ENCODE measurements around the gene PCP2. TPM values are rescaled to one million over a fixed set of nuclear protein-coding genes. Genes with fewer than 3 reads are reported as not detected.

The PCP2 gene
- total RNA-seq, 1 experiment from 2014 or later: not detected

DNA sequence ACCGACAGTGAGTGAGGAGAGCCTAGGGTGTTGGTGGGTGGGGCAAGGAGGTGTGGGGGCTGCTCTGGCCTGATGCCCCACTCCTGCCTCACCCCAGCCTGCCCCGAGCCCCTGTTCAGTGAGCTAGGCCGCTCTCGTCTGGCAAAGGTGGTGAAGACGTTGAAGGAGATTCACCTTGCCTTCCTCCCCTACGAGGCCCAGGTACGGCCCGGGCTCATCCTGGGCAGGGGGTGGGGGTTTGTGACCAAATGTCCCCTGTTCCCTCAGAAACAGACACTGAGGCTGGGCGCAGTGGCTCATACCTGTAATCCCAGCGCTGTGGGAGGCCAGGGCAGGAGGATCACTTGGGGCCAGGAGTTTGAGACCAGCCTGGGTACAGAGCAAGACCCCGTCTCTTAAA is 7.3 kb upstream of the PCP2 start:
- intact Hi-C loops (cut with micrococcal nuclease; ENCODE audit: unreplicated experiment) (no loop called here), in situ Hi-C loops (cut with HindIII; ENCODE audit: low pct_unique_long_range_greater_than_20kb, low sequenced_read_pairs) (no loop called here)
- Histone ChIP-seq H3K9me3 (ENCODE audit: control insufficient read depth, insufficient read depth, low read depth, low read length) (no peaks in the 10 kb centered on the region), H3K36me3 (ENCODE audit: control insufficient read depth, insufficient read depth, low read length) (no peaks in the 10 kb centered on the region), H3K27me3 (ENCODE audit: control insufficient read depth, insufficient read depth, low read length) (no peaks in the 10 kb centered on the region), H3K4me1 (ENCODE audit: control insufficient read depth, insufficient read depth, low read length) (no peaks in the 10 kb centered on the region; the same call in 1 of the 2 replicates), H3K4me3 (ENCODE audit: low read depth in 2 of 2, low read length in 2 of 2) (no peak overlapping the region), H3K27ac (ENCODE audit: low read length) (no peak overlapping the region)
- DNase-seq (ENCODE audit: low read depth, low spot score) (no peak), ATAC-seq (no peak)
- BruUV-seq (replicated peaks): no TSS peak
- POLR2A ChIA-PET: no interaction called here
- TF ChIP-seq REST (IDR thresholded peaks at IDR 0.05; ENCODE audit: insufficient read depth in 1 of 2, low read depth in 2 of 2, low read length in 1 of 2): no peak
- no peak for TF ChIP-seq TCF7L2 (IDR thresholded peaks at IDR 0.05; ENCODE audit: low read depth, low read length)
- no peak for TF ChIP-seq CTCF (IDR thresholded peaks at IDR 0.05)
- no peak for TF ChIP-seq SIN3A (IDR thresholded peaks at IDR 0.05; ENCODE audit: borderline replicate concordance, insufficient read depth, low read depth, low read length)
- no peak for TF ChIP-seq POLR2AphosphoS5 (IDR thresholded peaks at IDR 0.05; ENCODE audit: low read depth, low read length)
- CTCF ChIA-PET: interaction anchor here (0.7 kb wide), 1 partner anchor 73 kb away, joined by 3 read pairs; no protein-coding TSS in a partner anchor

DNA sequence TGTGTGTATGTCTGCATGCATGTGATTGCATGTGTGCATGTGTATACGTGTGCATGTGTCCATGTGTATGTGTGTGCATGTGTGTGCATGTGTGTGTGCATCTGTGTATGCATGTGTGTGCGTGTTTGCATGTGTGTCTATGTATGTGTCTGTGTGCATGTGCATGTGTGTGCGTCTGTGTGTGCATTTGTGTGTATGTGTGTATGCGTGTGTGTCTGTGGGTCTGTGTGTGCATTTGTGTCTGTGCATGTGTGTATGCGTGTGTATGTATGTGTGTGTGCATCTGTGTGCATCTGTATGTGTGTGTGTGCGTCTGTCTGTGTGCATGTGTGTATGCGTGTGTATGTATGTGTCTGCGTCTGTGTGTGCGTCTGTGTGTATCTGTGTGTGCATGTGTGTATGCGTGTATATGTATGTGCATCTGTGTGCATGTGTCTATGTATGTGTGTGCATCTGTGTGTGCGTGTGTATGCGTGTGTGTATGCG is 6.4 kb upstream of the PCP2 start:
- DNase-seq (ENCODE audit: low read depth, low spot score) (no peak), ATAC-seq (no peak)
- ChIA-PET CTCF (no interaction called here), POLR2A (interaction anchor here (0.6 kb wide), 1 partner anchor 17 kb away, joined by 3 read pairs; no protein-coding TSS in a partner anchor)
- Histone ChIP-seq H3K4me1 (ENCODE audit: control insufficient read depth, insufficient read depth, low read length) (no peaks in the 10 kb centered on the region; the same call in 1 of the 2 replicates), H3K36me3 (ENCODE audit: control insufficient read depth, insufficient read depth, low read length) (no peaks in the 10 kb centered on the region), H3K4me3 (ENCODE audit: low read depth in 2 of 2, low read length in 2 of 2) (no peak overlapping the region), H3K27ac (ENCODE audit: low read length) (no peak overlapping the region), H3K9me3 (ENCODE audit: control insufficient read depth, insufficient read depth, low read depth, low read length) (no peaks in the 10 kb centered on the region), H3K27me3 (ENCODE audit: control insufficient read depth, insufficient read depth, low read length) (no peaks in the 10 kb centered on the region)
- BruUV-seq (replicated peaks): no TSS peak
- in situ Hi-C loops (cut with HindIII; ENCODE audit: low pct_unique_long_range_greater_than_20kb, low sequenced_read_pairs) (no loop called here), intact Hi-C loops (cut with micrococcal nuclease; ENCODE audit: unreplicated experiment) (no loop called here)
- TF ChIP-seq REST (IDR thresholded peaks at IDR 0.05; ENCODE audit: insufficient read depth in 1 of 2, low read depth in 2 of 2, low read length in 1 of 2) (no peak), POLR2AphosphoS5 (IDR thresholded peaks at IDR 0.05; ENCODE audit: low read depth, low read length) (no peak), SIN3A (IDR thresholded peaks at IDR 0.05; ENCODE audit: borderline replicate concordance, insufficient read depth, low read depth, low read length) (no peak), CTCF (IDR thresholded peaks at IDR 0.05) (no peak), TCF7L2 (IDR thresholded peaks at IDR 0.05; ENCODE audit: low read depth, low read length) (no peak)
